Measurements from ENCODE around the gene FADS2.
A peak's percentile ranks its signal among the peaks of the same experiment; 100 is the strongest.

Gene FADS2

DNA sequence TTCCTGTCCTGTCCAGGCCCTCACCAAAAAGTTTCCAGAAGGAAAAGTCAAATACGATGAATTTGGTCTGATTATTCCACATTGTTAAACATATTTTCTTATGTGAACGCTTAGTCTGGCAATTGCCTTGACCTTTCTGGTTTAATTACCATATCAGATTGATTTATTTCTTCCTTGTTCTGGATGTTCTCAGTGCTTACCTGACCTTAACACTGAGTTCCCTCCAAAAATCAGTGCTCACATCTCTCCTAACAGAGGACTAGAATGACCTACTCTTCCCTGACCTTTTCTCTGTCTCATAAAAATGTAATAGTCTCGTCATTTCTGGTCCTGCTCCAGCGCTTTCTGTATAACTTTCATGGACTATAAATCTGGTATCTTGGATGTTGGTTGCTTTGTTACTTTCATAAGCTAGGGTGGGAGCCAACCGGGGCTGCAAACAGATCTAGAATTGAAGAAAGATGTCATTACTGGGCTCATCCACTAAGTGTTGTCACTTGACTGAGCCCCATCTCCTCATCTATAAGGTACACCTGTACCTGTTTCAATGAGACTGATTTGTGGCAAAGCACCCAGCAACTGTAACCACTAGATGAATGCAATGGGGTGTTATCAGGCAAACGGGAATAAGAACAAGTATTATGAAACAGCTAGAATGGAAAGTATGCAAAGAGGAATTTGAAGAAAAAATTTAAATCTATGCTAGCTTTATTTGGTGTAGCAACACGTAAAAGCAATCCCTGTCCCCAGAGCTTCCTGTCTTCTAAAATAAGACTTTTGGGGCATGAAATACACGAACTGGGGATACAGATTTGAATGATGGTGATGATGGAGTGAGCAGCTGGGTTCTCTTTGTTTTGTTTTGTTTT lies 2.4 kb downstream of the FADS2 start:
- Histone ChIP-seq H3K9ac (ENCODE audit: low read depth, low read length) (no peak overlapping the region), H3K4me3 (ENCODE audit: low read depth, low read length) (peak overlapping the region; percentile 71)

DNA sequence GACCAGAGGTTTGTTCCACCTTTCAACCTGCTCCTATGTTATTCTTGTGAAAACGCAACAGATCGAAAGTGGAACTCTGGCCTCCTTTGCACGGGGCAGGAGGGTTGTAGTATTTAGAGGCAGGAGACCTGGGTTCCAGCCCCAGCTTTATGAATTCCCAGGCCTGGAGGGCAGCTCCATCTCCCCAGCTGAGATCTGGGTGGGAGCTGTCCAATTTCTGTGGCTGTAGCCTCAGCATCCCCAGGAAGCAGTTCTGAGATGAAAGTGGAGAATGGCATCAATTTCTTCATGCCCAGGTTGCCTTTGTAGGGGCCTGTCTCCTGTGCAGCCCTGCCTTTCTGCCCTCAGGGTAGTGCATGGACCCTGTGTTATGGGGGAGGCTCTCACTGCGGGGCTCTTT lies 4.1 kb downstream of the FADS2 start:
- Histone ChIP-seq H3K4me1 (ENCODE audit: control insufficient read depth, insufficient read depth, low read length) (peaks cover 13% of the 10 kb centered on the region), H3K27me3 (ENCODE audit: control insufficient read depth, insufficient read depth, low read length) (no peaks in the 10 kb centered on the region), H3K9ac (ENCODE audit: low read depth, low read length) (no peak overlapping the region), H3K4me3 (ENCODE audit: low read depth, low read length) (no peak overlapping the region), H3K9me3 (ENCODE audit: control insufficient read depth, insufficient read depth, low read length) (no peaks in the 10 kb centered on the region), H3K36me3 (ENCODE audit: control insufficient read depth, insufficient read depth, low read length) (no peaks in the 10 kb centered on the region)

More for the DNA sequence above, 2.4 kb downstream of the FADS2 start:
- peaks cover 13% of the 10 kb centered on the region for H3K4me1 ChIP-seq (ENCODE audit: control insufficient read depth, insufficient read depth, low read length)
- no peaks in the 10 kb centered on the region for H3K27me3 ChIP-seq (ENCODE audit: control insufficient read depth, insufficient read depth, low read length)
- H3K9me3 ChIP-seq (ENCODE audit: control insufficient read depth, insufficient read depth, low read length), result no peaks in the 10 kb centered on the region
- H3K36me3 ChIP-seq (ENCODE audit: control insufficient read depth, insufficient read depth, low read length), result no peaks in the 10 kb centered on the region

DNA sequence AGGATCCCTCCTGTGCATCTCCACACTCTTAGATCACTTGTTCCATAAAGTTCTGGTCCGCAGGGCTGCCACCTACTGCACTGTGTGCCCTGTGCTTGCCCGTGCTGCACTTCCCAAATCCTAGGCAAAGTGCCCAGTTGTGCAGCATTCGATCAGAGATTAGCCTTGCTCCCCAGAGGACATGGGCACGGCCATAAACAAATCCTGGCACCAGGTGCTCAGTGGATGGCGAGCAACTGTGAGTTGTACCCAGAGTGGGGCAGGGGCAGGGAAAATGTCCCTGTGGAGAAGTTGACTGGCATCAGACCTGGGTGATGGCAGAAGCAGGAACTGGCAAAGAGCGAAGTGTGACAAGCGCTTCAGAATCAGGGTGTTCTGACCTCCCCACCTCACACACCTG lies 4.7 kb downstream of the FADS2 start:
- Histone ChIP-seq H3K9me3 (ENCODE audit: control insufficient read depth, insufficient read depth, low read length) (no peaks in the 10 kb centered on the region), H3K27me3 (ENCODE audit: control insufficient read depth, insufficient read depth, low read length) (no peaks in the 10 kb centered on the region), H3K4me3 (ENCODE audit: low read depth, low read length) (no peak overlapping the region), H3K4me1 (ENCODE audit: control insufficient read depth, insufficient read depth, low read length) (peaks cover 13% of the 10 kb centered on the region), H3K36me3 (ENCODE audit: control insufficient read depth, insufficient read depth, low read length) (no peaks in the 10 kb centered on the region), H3K9ac (ENCODE audit: low read depth, low read length) (no peak overlapping the region)

DNA sequence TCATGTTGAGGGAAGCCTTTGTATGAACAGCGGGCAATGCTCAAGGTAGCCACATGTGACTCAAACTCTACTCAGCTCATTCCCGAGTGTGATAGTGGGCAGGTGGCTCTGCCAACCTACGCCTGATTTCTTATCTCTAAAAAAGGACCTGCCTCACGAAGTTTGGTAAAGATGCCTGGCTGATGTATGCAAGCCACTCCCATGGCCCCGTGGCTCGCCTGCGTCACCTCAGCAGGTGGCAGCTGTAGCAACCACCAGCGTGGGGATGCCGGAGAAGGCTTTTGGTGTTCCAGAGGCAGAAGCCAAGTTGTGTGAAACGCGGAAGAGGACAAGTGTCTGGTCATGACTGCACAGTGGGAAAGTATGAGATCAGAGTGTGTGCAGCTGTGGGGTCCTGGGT lies 5.4 kb downstream of the FADS2 start:
- no peaks in the 10 kb centered on the region for H3K27me3 ChIP-seq (ENCODE audit: control insufficient read depth, insufficient read depth, low read length)
- H3K4me1 ChIP-seq (ENCODE audit: control insufficient read depth, insufficient read depth, low read length), result peaks cover 13% of the 10 kb centered on the region
- no peaks in the 10 kb centered on the region for H3K36me3 ChIP-seq (ENCODE audit: control insufficient read depth, insufficient read depth, low read length)
- H3K9me3 ChIP-seq (ENCODE audit: control insufficient read depth, insufficient read depth, low read length), result no peaks in the 10 kb centered on the region
- no peak overlapping the region for H3K9ac ChIP-seq (ENCODE audit: low read depth, low read length)
- no peak overlapping the region for H3K4me3 ChIP-seq (ENCODE audit: low read depth, low read length)

DNA sequence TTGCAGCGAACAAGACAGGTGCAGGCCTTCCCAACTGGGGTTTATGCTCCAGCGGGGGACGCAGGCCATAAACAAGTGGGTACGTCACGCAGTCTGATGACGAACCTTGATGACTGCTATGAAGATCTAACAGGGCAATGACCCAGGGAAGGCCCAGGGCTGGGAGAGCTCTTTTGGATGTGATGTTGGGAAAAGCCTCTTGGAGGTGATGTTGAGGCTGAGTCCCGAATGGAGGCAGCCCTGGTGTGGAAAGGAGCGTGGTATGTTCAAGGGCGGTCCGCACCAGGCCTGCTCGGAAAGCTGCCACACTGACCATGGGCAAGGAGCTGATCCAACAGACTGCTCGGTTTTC lies 5.8 kb downstream of the FADS2 start:
- Histone ChIP-seq H3K9ac (ENCODE audit: low read depth, low read length) (peak overlapping the region; percentile 24), H3K9me3 (ENCODE audit: control insufficient read depth, insufficient read depth, low read length) (no peaks in the 10 kb centered on the region), H3K27me3 (ENCODE audit: control insufficient read depth, insufficient read depth, low read length) (no peaks in the 10 kb centered on the region), H3K4me1 (ENCODE audit: control insufficient read depth, insufficient read depth, low read length) (peaks cover 13% of the 10 kb centered on the region), H3K4me3 (ENCODE audit: low read depth, low read length) (no peak overlapping the region), H3K36me3 (ENCODE audit: control insufficient read depth, insufficient read depth, low read length) (no peaks in the 10 kb centered on the region)

DNA sequence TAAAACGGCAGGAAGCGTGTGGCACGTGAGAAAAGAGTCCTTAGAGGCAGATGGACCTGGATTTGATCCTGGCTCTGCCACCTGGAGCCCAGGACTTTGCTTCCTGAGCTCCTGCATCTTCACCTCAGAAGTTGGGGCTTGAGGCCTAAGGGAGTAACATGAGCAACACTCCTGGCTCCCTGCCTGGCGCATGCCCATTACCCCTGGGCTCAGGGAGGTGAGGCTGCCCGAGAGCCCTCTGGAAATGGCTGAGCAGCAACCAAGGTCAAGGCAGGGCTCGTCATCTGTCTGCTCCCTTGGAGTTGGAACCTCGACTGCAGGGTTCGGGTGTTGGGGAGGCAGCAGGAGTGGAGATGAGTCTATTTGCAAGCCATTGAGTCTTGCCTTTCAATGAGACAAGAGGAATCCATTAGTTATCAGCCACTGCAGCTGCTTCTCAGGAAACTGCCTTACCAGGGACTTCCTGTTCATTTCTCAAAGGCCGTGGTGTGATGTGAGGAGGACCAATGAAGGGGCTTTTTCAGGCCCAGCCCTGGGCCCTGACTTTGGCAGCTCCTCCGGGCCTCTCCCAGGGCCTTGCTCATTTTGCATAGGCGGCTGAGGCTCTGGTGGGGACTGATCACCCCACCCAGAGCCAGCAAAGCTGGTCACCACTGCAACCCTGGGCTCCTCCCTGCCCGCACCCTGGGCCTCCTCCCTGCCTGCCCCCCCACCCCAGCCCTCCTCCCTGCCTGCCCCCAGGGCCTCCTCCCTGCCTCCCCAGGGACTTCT lies 6.4 kb downstream of the FADS2 start:
- peak overlapping the region; percentile 24 for H3K9ac ChIP-seq (ENCODE audit: low read depth, low read length)

DNA sequence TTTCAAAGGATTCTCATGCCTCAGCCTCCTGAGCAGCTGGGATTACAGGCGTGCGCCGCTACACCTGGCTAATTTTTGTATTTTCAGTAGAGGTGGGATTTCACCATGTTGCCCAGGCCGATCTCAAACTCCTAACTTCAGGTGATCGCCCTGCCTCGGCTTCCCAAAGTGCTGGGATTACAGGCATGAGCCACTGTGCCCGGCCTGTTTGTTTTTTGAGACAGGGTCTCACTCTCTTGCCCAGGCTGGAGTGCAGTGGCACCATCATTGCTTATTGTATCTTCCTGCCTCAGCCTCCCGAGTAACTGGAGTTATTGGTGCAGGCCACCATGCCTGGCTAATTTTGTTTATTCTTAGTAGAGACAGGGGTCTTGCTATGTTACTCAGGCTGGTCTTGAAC lies 8.1 kb downstream of the FADS2 start:
- Histone ChIP-seq H3K4me1 (ENCODE audit: control insufficient read depth, insufficient read depth, low read length) (peaks cover 9% of the 10 kb centered on the region), H3K36me3 (ENCODE audit: control insufficient read depth, insufficient read depth, low read length) (peaks cover 12% of the 10 kb centered on the region), H3K4me3 (ENCODE audit: low read depth, low read length) (no peak overlapping the region), H3K9ac (ENCODE audit: low read depth, low read length) (no peak overlapping the region), H3K9me3 (ENCODE audit: control insufficient read depth, insufficient read depth, low read length) (no peaks in the 10 kb centered on the region), H3K27me3 (ENCODE audit: control insufficient read depth, insufficient read depth, low read length) (no peaks in the 10 kb centered on the region)

More for the DNA sequence above, 6.4 kb downstream of the FADS2 start:
- Histone ChIP-seq H3K4me1 (ENCODE audit: control insufficient read depth, insufficient read depth, low read length) (peaks cover 13% of the 10 kb centered on the region), H3K27me3 (ENCODE audit: control insufficient read depth, insufficient read depth, low read length) (no peaks in the 10 kb centered on the region), H3K4me3 (ENCODE audit: low read depth, low read length) (no peak overlapping the region), H3K9me3 (ENCODE audit: control insufficient read depth, insufficient read depth, low read length) (no peaks in the 10 kb centered on the region), H3K36me3 (ENCODE audit: control insufficient read depth, insufficient read depth, low read length) (no peaks in the 10 kb centered on the region)

DNA sequence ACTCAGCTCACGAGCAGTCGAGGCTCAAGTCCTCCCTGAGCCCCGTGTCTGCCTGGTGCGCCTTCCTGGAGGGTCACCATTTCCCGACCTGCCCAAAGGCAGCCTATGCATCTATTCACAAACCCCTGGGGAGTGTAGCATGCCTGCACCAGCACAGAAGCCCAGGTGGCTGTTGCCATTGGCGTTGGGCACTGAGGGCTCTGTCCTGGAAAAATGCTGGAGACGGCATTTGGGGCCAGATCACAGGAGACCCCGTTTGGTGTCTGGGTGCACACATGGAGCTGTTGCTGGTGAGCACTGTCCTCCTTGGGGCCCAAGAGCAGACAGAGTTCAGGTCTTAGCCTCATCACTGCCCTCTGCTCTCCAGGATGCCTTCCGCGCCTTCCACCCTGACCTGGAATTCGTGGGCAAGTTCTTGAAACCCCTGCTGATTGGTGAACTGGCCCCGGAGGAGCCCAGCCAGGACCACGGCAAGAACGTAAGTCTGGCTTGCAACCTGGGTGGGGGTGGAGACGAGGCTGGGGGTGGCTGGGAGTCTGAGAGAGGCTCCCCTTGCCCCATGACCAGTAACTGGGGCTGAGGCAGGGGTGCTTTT lies 9.4 kb downstream of the FADS2 start:
- H3K9me3 ChIP-seq (ENCODE audit: control insufficient read depth, insufficient read depth, low read length), result no peaks in the 10 kb centered on the region
- H3K9ac ChIP-seq (ENCODE audit: low read depth, low read length), result no peak overlapping the region
- H3K36me3 ChIP-seq (ENCODE audit: control insufficient read depth, insufficient read depth, low read length), result peaks cover 25% of the 10 kb centered on the region
- H3K27me3 ChIP-seq (ENCODE audit: control insufficient read depth, insufficient read depth, low read length), result no peaks in the 10 kb centered on the region
- peaks cover 9% of the 10 kb centered on the region for H3K4me1 ChIP-seq (ENCODE audit: control insufficient read depth, insufficient read depth, low read length)
- no peak overlapping the region for H3K4me3 ChIP-seq (ENCODE audit: low read depth, low read length)

DNA sequence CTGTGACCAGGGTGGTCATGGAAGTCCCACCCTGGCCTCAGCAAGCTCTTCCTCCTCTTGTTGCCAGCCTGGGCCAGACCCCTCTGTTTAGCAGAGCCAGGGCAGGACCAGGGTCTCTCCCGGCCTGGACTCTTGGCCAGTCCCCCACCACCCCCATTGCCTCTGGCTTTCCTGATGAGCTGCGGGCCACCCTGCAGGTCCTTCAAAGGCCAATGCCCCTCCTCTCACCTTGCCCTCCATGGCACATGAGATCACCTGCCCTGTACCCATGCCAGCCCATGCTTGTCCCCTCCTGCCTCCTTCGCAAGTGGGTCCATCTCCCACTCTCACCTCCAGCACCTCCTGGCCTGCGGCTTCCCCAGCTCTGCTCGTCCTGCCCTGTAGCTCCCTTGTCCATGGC lies 10.4 kb downstream of the FADS2 start:
- Histone ChIP-seq H3K4me1 (ENCODE audit: control insufficient read depth, insufficient read depth, low read length) (peaks cover 9% of the 10 kb centered on the region), H3K9ac (ENCODE audit: low read depth, low read length) (no peak overlapping the region), H3K27me3 (ENCODE audit: control insufficient read depth, insufficient read depth, low read length) (no peaks in the 10 kb centered on the region), H3K9me3 (ENCODE audit: control insufficient read depth, insufficient read depth, low read length) (no peaks in the 10 kb centered on the region), H3K4me3 (ENCODE audit: low read depth, low read length) (no peak overlapping the region), H3K36me3 (ENCODE audit: control insufficient read depth, insufficient read depth, low read length) (peaks cover 31% of the 10 kb centered on the region)

DNA sequence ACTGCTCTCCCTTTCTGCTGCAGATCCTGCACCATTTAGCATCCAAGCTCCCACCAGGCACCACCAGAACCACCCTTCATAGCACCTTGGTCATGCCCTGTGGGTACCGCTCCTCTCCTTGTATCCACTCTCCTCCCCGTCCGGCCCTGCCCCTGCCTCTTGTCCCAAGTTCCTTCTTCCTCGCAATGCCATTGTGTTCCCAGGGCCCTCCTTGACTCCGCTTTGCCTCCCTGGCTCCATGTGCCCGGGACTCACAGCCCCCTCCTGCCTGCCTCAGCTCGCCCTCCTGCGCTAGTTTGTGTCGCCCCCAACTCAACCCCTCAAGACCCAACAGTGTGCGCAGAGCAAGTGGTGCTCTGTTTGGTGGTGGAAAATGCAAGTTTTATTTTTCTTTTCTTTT lies 10.8 kb downstream of the FADS2 start:
- Histone ChIP-seq H3K4me1 (ENCODE audit: control insufficient read depth, insufficient read depth, low read length) (peaks cover 9% of the 10 kb centered on the region), H3K4me3 (ENCODE audit: low read depth, low read length) (no peak overlapping the region), H3K36me3 (ENCODE audit: control insufficient read depth, insufficient read depth, low read length) (peaks cover 31% of the 10 kb centered on the region), H3K9ac (ENCODE audit: low read depth, low read length) (no peak overlapping the region), H3K9me3 (ENCODE audit: control insufficient read depth, insufficient read depth, low read length) (no peaks in the 10 kb centered on the region), H3K27me3 (ENCODE audit: control insufficient read depth, insufficient read depth, low read length) (no peaks in the 10 kb centered on the region)

DNA sequence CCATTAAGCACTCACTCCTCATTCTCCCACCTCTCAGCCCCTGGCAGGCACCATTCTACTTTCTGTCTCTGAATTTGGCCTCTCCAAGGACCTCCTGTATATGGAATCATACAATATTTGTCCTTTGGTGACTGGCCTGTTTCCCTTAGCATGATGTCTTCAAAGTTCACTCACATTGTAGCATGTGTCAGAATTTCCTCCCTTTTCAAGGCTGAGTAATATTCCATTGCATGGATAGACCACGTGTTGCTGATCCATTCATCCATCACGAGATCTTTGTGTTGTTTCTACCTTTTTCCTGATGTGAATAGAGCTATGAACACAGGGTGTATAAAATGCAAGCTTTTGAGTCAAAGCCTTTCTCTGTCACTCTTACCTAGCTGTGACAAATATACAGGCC lies 11.6 kb downstream of the FADS2 start:
- Histone ChIP-seq H3K27me3 (ENCODE audit: control insufficient read depth, insufficient read depth, low read length) (no peaks in the 10 kb centered on the region), H3K9me3 (ENCODE audit: control insufficient read depth, insufficient read depth, low read length) (no peaks in the 10 kb centered on the region), H3K36me3 (ENCODE audit: control insufficient read depth, insufficient read depth, low read length) (peaks cover 31% of the 10 kb centered on the region), H3K9ac (ENCODE audit: low read depth, low read length) (no peak overlapping the region), H3K4me3 (ENCODE audit: low read depth, low read length) (no peak overlapping the region), H3K4me1 (ENCODE audit: control insufficient read depth, insufficient read depth, low read length) (peaks cover 3% of the 10 kb centered on the region)
